B cell (primary cell): ENCODE data around the gene PLK3.

ENCODE experiments used
- CTCF ChIP-seq: fragments of 200-600 bp; IDR thresholded peaks from one replicate; pipeline ENCODE4 v1.8.0; 2022; ENCODE audit warnings: antibody characterized with exemption, mild to moderate bottlenecking
- EZH2 ChIP-seq: IDR thresholded peaks from 2 replicates; pipeline ENCODE4 v1.6.1; 2012; ENCODE audit warnings: borderline replicate concordance, low read depth, mild to moderate bottlenecking, moderate library complexity, low read length; ENCODE audit not compliant: insufficient read depth, poor library complexity, severe bottlenecking

- TF ChIP-seq CTCF, result no peak
- no peak for TF ChIP-seq EZH2
Measured at GRCh38 chr1:44822981-44823451, 22.8 kb downstream of the PLK3 start.
